HepG2 (cell line): Measurements from ENCODE around the gene OVCA2. TPM values are rescaled to one million over a fixed set of nuclear protein-coding genes. Genes with fewer than 3 reads are reported as not detected.

ENCODE experiments used
- ATAC-seq: fragments of 200-7000 bp; cut with Tn5 transposase; 3 replicates; pipeline ENCODE4 v1.9.1; 2020; ENCODE audit warnings: mild to moderate bottlenecking, moderate library complexity
- BruUV-seq: library from RNA; stranded (reverse); fragments of 400-500 nt; replicated peaks from 2 replicates; lab custom pipeline; 2021; lab: Mats Ljungman, UMichigan
- CTCF ChIA-PET: fragments of 300-600 bp; formaldehyde crosslinking; extraction: SDS; loops from one replicate; lab custom pipeline; 2021; ENCODE audit warnings: low total read pairs, inconsistent platforms, low intra/inter-chr PET ratio; lab: Yijun Ruan, JAX
- POLR2A ChIA-PET: fragments of 350-600 bp; sonication (Branson Sonifier 250); formaldehyde crosslinking; loops from one replicate; lab custom pipeline; 2020; ENCODE audit warnings: antibody characterized with exemption, inconsistent platforms; lab: Yijun Ruan, JAX
- DNase-seq: peaks from one replicate; pipeline ENCODE4 v3.0.0-alpha.2; 2015; ENCODE audit warnings: low spot score
- FAIRE-seq: peaks from 3 replicates; lab custom pipeline; 2011; peaks lifted over from hg19 to GRCh38; lab: Jason Lieb, UNC
- H2AFZ ChIP-seq: one replicate; pipeline ENCODE4 v1.6.1; 2011; ENCODE audit warnings: low read length, inconsistent platforms
- H3K27ac ChIP-seq: fragments of 300-600 bp; 3 replicates; pipeline ENCODE4 v1.8.0; 2011; ENCODE audit warnings: mixed run types, mild to moderate bottlenecking, mixed read lengths, low read length, inconsistent platforms; ENCODE audit not compliant: insufficient read depth; ENCODE audit errors: extremely low read length
- H3K27me3 ChIP-seq, 2 experiments: fragments of 200-600 bp in 1 of 2; 2 replicates in 1 of 2; 3 replicates in 1 of 2; pipeline versions ENCODE4 v1.6.0 to v1.8.0; 2011; ENCODE audit warnings: low read length in 2 of 2, mild to moderate bottlenecking in 2 of 2, moderate library complexity in 2 of 2, inconsistent platforms in 1 of 2; ENCODE audit not compliant: insufficient read depth in 2 of 2, control insufficient read depth in 1 of 2
- H3K36me3 ChIP-seq, 2 experiments: fragments of 200-600 bp in 1 of 2; replicated peaks in 1 of 2; 2 replicates in 1 of 2; 3 replicates in 1 of 2; pipeline versions ENCODE4 v1.5.1 to v1.8.0; 2011; ENCODE audit warnings: low read length in 2 of 2, inconsistent platforms in 1 of 2; ENCODE audit not compliant: insufficient read depth in 2 of 2, control insufficient read depth in 1 of 2
- H3K4me1 ChIP-seq: 2 replicates; pipeline ENCODE4 v1.5.1; 2012; ENCODE audit warnings: low read length, inconsistent platforms; ENCODE audit not compliant: insufficient read depth
- H3K4me2 ChIP-seq: 2 replicates; pipeline ENCODE4 v1.6.0; 2011; ENCODE audit warnings: low read depth, low read length, inconsistent platforms
- H3K4me3 ChIP-seq, 3 experiments: fragments of 200-600 bp in 1 of 3; sonication (generic), shearing (Covaris generic) in 1 of 3; replicated peaks in 1 of 3; 2 replicates each; pipeline ENCODE4 v1.5.1; 2011 to 2016; ENCODE audit warnings: low read length in 3 of 3, inconsistent platforms in 2 of 3, low read depth in 2 of 3, mild to moderate bottlenecking in 2 of 3, control low read depth in 1 of 3, mixed read lengths in 1 of 3; ENCODE audit not compliant: insufficient read depth in 1 of 3
- H3K79me2 ChIP-seq: one replicate; pipeline ENCODE4 v1.6.1; 2011; ENCODE audit warnings: low read length, inconsistent platforms; ENCODE audit not compliant: insufficient read depth
- H3K9ac ChIP-seq: 2 replicates; pipeline ENCODE4 v1.6.0; 2011; ENCODE audit warnings: mild to moderate bottlenecking, low read depth, low read length, inconsistent platforms; ENCODE audit not compliant: insufficient read depth
- H3K9me3 ChIP-seq: 2 replicates; pipeline ENCODE4 v1.5.1; 2012; ENCODE audit warnings: mild to moderate bottlenecking, low read length
- H4K20me1 ChIP-seq: 2 replicates; pipeline ENCODE4 v1.6.0; 2011; ENCODE audit warnings: inconsistent platforms, mild to moderate bottlenecking, low read length, moderate library complexity; ENCODE audit not compliant: insufficient read depth
- DNMT3B ChIP-seq: conservative IDR thresholded peaks from 2 replicates; pipeline ENCODE4 v1.6.1; 2016; ENCODE audit warnings: missing biosample characterization, control low read depth
- PHF20 ChIP-seq: sonication (generic); formaldehyde crosslinking; IDR thresholded peaks from 2 replicates; pipeline ENCODE4 v1.5.0; 2020; ENCODE audit warnings: mild to moderate bottlenecking, missing genetic modification reagents
- PRMT3 ChIP-seq: sonication (generic); formaldehyde crosslinking; IDR thresholded peaks from 2 replicates; pipeline ENCODE4 v1.8.1; 2022; ENCODE audit warnings: low read depth, mild to moderate bottlenecking, moderate library complexity, missing genetic modification reagents, borderline replicate concordance
- SKI ChIP-seq: fragments of 450-650 bp; IDR thresholded peaks from one replicate; pipeline ENCODE4 v1.6.1; 2018; ENCODE audit warnings: mild to moderate bottlenecking; ENCODE audit not compliant: partially characterized antibody
- ZNF143 ChIP-seq: sonication (generic); formaldehyde crosslinking; IDR thresholded peaks from 2 replicates; pipeline ENCODE4 v1.4.0; 2020; ENCODE audit warnings: missing genetic modification reagents
- ZNF382 ChIP-seq: sonication (generic); formaldehyde crosslinking; IDR thresholded peaks from 2 replicates; pipeline ENCODE4 v1.5.0; 2020; ENCODE audit warnings: missing genetic modification reagents, mild to moderate bottlenecking, borderline replicate concordance
- WGBS: methylation state at CpG from one replicate; pipeline ENCODE4 v1.1.6; 2017; ENCODE audit warnings: low lambda C conversion rate; 5-methylcytosine and 5-hydroxymethylcytosine counted together
- in situ Hi-C: cut with HindIII; loops from 2 replicates; pipeline ENCODE4 v1.10.0; 2017; ENCODE audit warnings: low pct_unique_long_range_greater_than_20kb; ENCODE audit not compliant: extremely low pct_ligation_motif_present
- intact Hi-C: fragments of 100-400 bp; cut with micrococcal nuclease; formaldehyde crosslinking; loops from one replicate; pipeline ENCODE4 v1.10.0; 2022; ENCODE audit not compliant: unreplicated experiment
- polyA plus RNA-seq, 8 experiments: library from polyadenylated mRNA; depleted of rRNA in 3 of 8; stranded (reverse) in 7 of 8; unstranded in 1 of 8; fragments of >200 nt; fragmentation: Illumina TruSeq in 4 of 8; extraction: Trizol in 4 of 8; gene quantifications; 2 replicates each; pipeline versions ENCODE4 v1.2.1 to v1.2.3, GENCODE V29; 2011 to 2016; ENCODE audit warnings: low read depth in 4 of 8, missing spikeins in 1 of 8, mixed read lengths in 1 of 8; ENCODE audit not compliant: insufficient read depth in 1 of 8
- total RNA-seq, 5 experiments: library from RNA; depleted of rRNA; stranded (reverse); fragments of >200 nt; fragmentation: Illumina TruSeq; extraction: Trizol; gene quantifications; 2 replicates each; pipeline ENCODE4 v1.2.3, GENCODE V29; 2016; ENCODE audit warnings: low read depth in 1 of 5
- TF ChIP-seq, protein P1 (sequence below): sonication (generic); formaldehyde crosslinking; IDR thresholded peaks from 2 replicates; pipeline ENCODE4 v1.8.0; 2023; ENCODE audit warnings: mild to moderate bottlenecking, missing genetic modification reagents

Gene OVCA2
- total and polyA plus RNA-seq, 2 of the 13 experiments (the other 11 are each of a cell fraction or from before 2014, with no cell fraction given) = 23.7 to 28.2 TPM

DNA sequence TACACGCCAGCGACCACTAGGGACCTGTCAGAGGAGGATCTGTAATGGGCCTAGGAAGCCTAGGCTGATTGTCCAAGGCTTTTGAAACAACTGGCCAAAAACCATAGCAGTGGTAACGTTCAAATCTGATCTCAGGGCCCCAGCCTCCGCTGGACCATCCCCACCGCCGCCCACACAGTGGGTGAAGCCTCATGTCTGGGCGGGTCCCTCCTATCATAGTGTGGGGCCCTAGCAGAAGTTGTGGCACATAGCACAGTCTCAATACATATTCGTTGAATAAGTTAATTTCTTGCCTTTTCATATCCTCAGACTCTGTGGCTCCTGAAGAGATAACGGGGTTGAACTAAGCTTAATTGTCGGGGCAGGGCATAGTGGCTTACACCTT, 11.1 kb upstream of the OVCA2 start (continued):
- no peak for TF ChIP-seq PHF20
- no peak for TF ChIP-seq PRMT3 (CRISPR knock-in tag)
- no peak for TF ChIP-seq SKI
- 0 out of 2 replicates have a peak, but pooled peaks have one; percentile 29 for TF ChIP-seq DNMT3B (CRISPR knock-in tag)
- TF ChIP-seq, protein P1, sequence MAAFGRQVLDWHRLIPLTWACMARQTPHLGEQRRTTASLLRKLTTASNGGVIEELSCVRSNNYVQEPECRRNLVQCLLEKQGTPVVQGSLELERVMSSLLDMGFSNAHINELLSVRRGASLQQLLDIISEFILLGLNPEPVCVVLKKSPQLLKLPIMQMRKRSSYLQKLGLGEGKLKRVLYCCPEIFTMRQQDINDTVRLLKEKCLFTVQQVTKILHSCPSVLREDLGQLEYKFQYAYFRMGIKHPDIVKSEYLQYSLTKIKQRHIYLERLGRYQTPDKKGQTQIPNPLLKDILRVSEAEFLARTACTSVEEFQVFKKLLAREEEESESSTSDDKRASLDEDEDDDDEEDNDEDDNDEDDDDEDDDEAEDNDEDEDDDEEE (CRISPR knock-in tag) = 0 out of 2 replicates have a peak, but pooled peaks have one; percentile 58

DNA sequence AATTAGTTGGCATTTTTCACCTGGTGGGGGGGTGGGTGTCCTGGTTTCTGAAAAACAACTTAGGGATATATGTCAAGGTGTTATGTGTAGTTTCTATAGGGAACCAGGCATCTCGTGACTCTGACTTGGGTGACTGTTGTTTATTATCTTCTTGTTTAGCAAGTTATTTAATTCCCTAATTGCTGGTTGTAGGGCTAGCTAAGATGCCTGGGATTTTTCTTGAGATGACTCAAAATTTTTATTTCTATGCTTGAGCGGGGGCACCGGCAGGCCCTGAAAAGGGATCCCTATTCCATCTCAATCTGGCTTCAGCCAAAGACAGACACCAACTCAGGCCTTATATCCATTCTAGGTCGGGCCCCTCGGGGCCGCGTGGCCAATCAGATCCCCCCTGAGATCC, 8.7 kb upstream of the OVCA2 start:
- H2AFZ ChIP-seq = no peak overlapping the region
- peaks cover 4% of the 10 kb centered on the region for H4K20me1 ChIP-seq
- H3K9me3 ChIP-seq = no peaks in the 10 kb centered on the region
- BruUV-seq = no TSS peak
- ChIA-PET POLR2A (no interaction called here), CTCF (no interaction called here)
- 93% methylated on average over 6 of the region's 7 CpGs for WGBS
- ATAC-seq (no peak), FAIRE-seq (no peak), DNase-seq (no peak)
- peaks cover 0 to 10% of the 10 kb centered on the region in 2 experiments; a peak in 2 of 5 replicates for H3K27me3 ChIP-seq
- no peak overlapping the region for H3K9ac ChIP-seq
- intact Hi-C loops = no loop called here
- H3K27ac ChIP-seq = no peak overlapping the region
- TF ChIP-seq ZNF382 (no peak), ZNF143 (CRISPR knock-in tag) (no peak)
- H3K79me2 ChIP-seq = peaks cover 6% of the 10 kb centered on the region
- H3K4me3 ChIP-seq = no peak overlapping the region
- peaks cover 15 to 25% of the 10 kb centered on the region in 2 experiments; a peak in 4 of 5 replicates for H3K36me3 ChIP-seq
- H3K4me1 ChIP-seq = peaks cover 27% of the 10 kb centered on the region
- H3K4me2 ChIP-seq = no peak overlapping the region
- in situ Hi-C loops = loop anchor here (25.0 kb wide), 1 partner anchor 321 kb away; the partner anchor contains the start of genes TLCD2 and WDR81
